GM12873 (cell line): ENCODE measurements around the gene CERS6.

ENCODE experiments used
- TF ChIP-seq, protein P1 (sequence below): IDR thresholded peaks from 2 replicates; pipeline ENCODE4 v1.5.1; 2012; ENCODE audit warnings: low read depth, mild to moderate bottlenecking, moderate library complexity, low read length, control low read depth; ENCODE audit not compliant: insufficient read depth; ENCODE audit errors: missing control alignments

The CERS6 gene

GRCh38 chr2:168670478-168670877 is 214.4 kb downstream of the CERS6 start:
- TF ChIP-seq, protein P1, sequence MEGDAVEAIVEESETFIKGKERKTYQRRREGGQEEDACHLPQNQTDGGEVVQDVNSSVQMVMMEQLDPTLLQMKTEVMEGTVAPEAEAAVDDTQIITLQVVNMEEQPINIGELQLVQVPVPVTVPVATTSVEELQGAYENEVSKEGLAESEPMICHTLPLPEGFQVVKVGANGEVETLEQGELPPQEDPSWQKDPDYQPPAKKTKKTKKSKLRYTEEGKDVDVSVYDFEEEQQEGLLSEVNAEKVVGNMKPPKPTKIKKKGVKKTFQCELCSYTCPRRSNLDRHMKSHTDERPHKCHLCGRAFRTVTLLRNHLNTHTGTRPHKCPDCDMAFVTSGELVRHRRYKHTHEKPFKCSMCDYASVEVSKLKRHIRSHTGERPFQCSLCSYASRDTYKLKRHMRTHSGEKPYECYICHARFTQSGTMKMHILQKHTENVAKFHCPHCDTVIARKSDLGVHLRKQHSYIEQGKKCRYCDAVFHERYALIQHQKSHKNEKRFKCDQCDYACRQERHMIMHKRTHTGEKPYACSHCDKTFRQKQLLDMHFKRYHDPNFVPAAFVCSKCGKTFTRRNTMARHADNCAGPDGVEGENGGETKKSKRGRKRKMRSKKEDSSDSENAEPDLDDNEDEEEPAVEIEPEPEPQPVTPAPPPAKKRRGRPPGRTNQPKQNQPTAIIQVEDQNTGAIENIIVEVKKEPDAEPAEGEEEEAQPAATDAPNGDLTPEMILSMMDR = no peak

GRCh38 chr2:168671932-168672331 is 215.9 kb downstream of the CERS6 start:
- TF ChIP-seq, protein P1 = no peak

- TF ChIP-seq, protein P1 = no peak
Observed at GRCh38 chr2:168673265-168674189, 217.5 kb downstream of the CERS6 start.

DNA sequence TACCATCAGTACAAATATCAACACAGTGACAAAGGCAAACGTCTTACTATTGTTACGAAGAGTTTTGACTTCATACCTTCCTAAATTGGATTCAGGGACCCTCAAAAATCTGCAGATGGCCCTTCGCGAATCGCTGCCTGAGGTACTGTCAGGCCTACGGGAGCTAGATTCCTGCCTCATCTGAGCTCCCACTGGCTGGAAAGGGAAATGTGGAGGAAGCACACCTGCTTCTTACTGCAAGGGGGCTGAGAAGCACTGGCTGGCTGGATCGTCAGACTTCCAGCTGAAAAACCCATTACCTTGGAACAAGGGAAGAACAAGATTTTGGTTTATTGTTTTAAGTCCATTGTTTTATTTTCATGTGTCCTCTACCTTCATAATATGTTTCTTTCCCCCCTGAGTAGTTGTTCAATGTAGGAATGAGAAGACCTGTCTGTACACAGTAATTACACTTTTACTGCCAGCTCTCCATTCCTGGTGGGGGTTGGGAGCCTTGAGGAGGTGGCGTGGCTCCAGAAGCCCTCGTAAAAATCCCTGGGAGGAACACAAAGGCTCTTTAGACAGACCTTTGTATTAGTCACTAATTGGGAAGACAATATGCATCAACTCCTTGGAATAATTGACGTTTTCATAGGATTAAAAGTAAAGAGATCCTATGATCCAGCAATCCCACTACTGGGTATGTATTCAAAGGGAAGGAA is 222.2 kb downstream of the CERS6 start:
- TF ChIP-seq, protein P1 = no peak

- TF ChIP-seq, protein P1 = no peak
Observed at GRCh38 chr2:168679081-168679480, 223.0 kb downstream of the CERS6 start.

GRCh38 chr2:168679741-168680310 is 223.8 kb downstream of the CERS6 start:
- TF ChIP-seq, protein P1 = no peak

GRCh38 chr2:168683996-168684395 is 227.9 kb downstream of the CERS6 start:
- TF ChIP-seq, protein P1 = no peak
